BE2C (cell line): ENCODE results near the gene METTL15.
A peak's percentile ranks its signal among the peaks of the same experiment; 100 is the strongest.

ENCODE experiments used
- DNase-seq: peaks from one replicate; pipeline ENCODE4 v3.0.0-alpha.2; 2020
- H3K27me3 ChIP-seq: fragments of 250-450 bp; sonication (Bioruptor Pico); 2 replicates; pipeline ENCODE4 v1.5.1; 2020; ENCODE audit warnings: mild to moderate bottlenecking
- H3K36me3 ChIP-seq: fragments of 250-450 bp; sonication (Bioruptor Pico); 2 replicates; pipeline ENCODE4 v1.5.1; 2020; ENCODE audit warnings: mild to moderate bottlenecking
- H3K4me1 ChIP-seq: fragments of 250-450 bp; sonication (Bioruptor Pico); 2 replicates; pipeline ENCODE4 v1.5.1; 2020
- H3K4me3 ChIP-seq: 2 replicates; pipeline ENCODE4 v1.5.1; 2011; ENCODE audit warnings: low read depth, low read length
- H3K9me3 ChIP-seq: fragments of 250-450 bp; sonication (Bioruptor Pico); 2 replicates; pipeline ENCODE4 v1.5.1; 2020
- TF ChIP-seq, protein P1 (sequence below): IDR thresholded peaks from 2 replicates; pipeline ENCODE4 v1.5.1; 2012; ENCODE audit warnings: mild to moderate bottlenecking, low read depth, low read length

The METTL15 gene

DNA sequence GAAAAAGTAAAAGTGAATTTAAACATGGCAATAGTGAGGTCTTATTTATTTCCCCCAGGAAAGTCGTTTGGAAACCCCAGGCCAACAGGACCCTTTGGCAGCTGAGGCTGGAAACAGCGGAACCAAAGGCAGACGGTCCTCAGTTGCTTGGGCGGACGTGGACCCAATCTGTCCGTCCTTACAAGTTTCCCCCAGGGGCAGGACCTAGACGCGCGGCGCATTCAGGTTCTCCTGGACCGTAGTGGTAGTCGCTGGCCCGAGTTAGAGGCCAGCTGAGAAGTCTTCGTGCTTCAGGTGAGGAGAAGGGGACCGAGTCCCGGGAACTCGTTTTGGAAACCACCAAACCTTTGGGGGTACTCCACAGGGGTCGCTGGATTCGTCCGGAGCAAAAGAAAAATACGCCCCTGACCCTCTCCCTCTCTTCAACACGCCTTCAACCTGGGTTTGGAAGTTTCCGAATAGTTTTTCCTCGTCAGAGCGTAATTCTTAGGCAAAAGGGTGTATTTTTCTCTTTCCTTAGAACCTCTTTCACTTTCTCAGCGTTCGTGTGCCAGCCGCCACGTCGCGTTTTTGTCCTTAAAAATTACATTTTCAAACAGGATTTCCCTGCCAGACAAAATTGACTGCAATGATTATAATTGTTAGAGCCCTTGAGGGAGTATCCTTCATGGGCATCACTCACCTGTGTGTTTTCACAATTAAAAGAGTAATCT lies 2.1 kb downstream of the METTL15 start:
- H3K4me1 ChIP-seq, result no peaks in the 10 kb centered on the region
- H3K27me3 ChIP-seq, result no peaks in the 10 kb centered on the region
- peak; percentile 60 for DNase-seq
- peak overlapping the region; percentile 69 for H3K4me3 ChIP-seq
- no peaks in the 10 kb centered on the region for H3K36me3 ChIP-seq
- TF ChIP-seq, protein P1, sequence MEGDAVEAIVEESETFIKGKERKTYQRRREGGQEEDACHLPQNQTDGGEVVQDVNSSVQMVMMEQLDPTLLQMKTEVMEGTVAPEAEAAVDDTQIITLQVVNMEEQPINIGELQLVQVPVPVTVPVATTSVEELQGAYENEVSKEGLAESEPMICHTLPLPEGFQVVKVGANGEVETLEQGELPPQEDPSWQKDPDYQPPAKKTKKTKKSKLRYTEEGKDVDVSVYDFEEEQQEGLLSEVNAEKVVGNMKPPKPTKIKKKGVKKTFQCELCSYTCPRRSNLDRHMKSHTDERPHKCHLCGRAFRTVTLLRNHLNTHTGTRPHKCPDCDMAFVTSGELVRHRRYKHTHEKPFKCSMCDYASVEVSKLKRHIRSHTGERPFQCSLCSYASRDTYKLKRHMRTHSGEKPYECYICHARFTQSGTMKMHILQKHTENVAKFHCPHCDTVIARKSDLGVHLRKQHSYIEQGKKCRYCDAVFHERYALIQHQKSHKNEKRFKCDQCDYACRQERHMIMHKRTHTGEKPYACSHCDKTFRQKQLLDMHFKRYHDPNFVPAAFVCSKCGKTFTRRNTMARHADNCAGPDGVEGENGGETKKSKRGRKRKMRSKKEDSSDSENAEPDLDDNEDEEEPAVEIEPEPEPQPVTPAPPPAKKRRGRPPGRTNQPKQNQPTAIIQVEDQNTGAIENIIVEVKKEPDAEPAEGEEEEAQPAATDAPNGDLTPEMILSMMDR, result no peak
- no peaks in the 10 kb centered on the region for H3K9me3 ChIP-seq

GRCh38 chr11:28110821-28111200 lies 2.6 kb downstream of the METTL15 start:
- no peaks in the 10 kb centered on the region for H3K27me3 ChIP-seq
- no peak for DNase-seq
- TF ChIP-seq, protein P1, result no peak
- H3K4me1 ChIP-seq, result no peaks in the 10 kb centered on the region
- H3K36me3 ChIP-seq, result no peaks in the 10 kb centered on the region
- no peaks in the 10 kb centered on the region for H3K9me3 ChIP-seq
- H3K4me3 ChIP-seq, result peak overlapping the region; percentile 69

GRCh38 chr11:28114116-28114515 lies 5.9 kb downstream of the METTL15 start:
- Histone ChIP-seq H3K27me3 (no peaks in the 10 kb centered on the region), H3K9me3 (no peaks in the 10 kb centered on the region), H3K4me1 (no peaks in the 10 kb centered on the region), H3K4me3 (no peak overlapping the region), H3K36me3 (no peaks in the 10 kb centered on the region)
- TF ChIP-seq, protein P1, result no peak
- DNase-seq, result no peak

GRCh38 chr11:28114731-28115130 lies 6.5 kb downstream of the METTL15 start:
- no peak overlapping the region for H3K4me3 ChIP-seq
- H3K9me3 ChIP-seq, result no peaks in the 10 kb centered on the region
- H3K4me1 ChIP-seq, result no peaks in the 10 kb centered on the region
- H3K36me3 ChIP-seq, result no peaks in the 10 kb centered on the region
- H3K27me3 ChIP-seq, result no peaks in the 10 kb centered on the region
- TF ChIP-seq, protein P1, result no peak
- DNase-seq, result no peak

- H3K9me3 ChIP-seq, result no peaks in the 10 kb centered on the region
- no peaks in the 10 kb centered on the region for H3K4me1 ChIP-seq
- TF ChIP-seq, protein P1, result no peak
- no peaks in the 10 kb centered on the region for H3K36me3 ChIP-seq
- no peak for DNase-seq
- no peak overlapping the region for H3K4me3 ChIP-seq
- H3K27me3 ChIP-seq, result no peaks in the 10 kb centered on the region
These were observed 9.5 kb downstream of the METTL15 start for GRCh38 chr11:28117712-28118111.

DNA sequence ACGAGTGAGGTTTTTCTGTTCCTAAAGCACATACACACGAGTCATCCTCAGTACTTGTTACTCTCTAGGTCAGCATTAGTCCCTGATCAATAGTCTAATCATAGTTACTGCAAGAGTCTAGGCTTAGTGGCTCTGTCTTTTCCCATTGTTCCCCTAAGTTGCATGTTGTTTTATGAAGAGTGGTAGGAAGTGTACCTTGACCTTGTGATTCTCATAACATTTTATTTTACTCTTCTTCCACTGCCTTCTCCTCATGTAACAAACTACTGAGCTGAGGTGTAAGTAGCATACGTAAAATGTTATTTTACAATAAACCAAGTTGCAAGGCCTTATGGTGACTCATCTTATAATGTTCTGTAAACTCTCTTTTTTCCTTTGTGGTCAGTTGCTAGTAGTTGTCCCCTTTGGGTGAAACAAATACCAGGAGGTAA lies 15.0 kb downstream of the METTL15 start:
- Histone ChIP-seq H3K36me3 (no peaks in the 10 kb centered on the region), H3K9me3 (no peaks in the 10 kb centered on the region), H3K4me3 (no peak overlapping the region), H3K4me1 (no peaks in the 10 kb centered on the region), H3K27me3 (no peaks in the 10 kb centered on the region)
- TF ChIP-seq, protein P1, result no peak
- DNase-seq, result no peak
